GM23338 (cell line): Measurements from ENCODE around the gene SLC5A12.

ENCODE experiments used
- CREB1 ChIP-seq: fragments of 250-450 bp; sonication (Bioruptor Pico); IDR thresholded peaks from 2 replicates; pipeline ENCODE4 v1.5.0; 2020; ENCODE audit warnings: low read depth, mild to moderate bottlenecking, moderate library complexity
- CTCF ChIP-seq, 2 experiments: fragments of 200-600 bp in 1 of 2; sonication (generic) in 1 of 2; conservative IDR thresholded peaks; 2 replicates each; pipeline versions ENCODE4 v1.5.1 to v1.6.1; 2016 to 2017; ENCODE audit warnings: antibody characterized with exemption in 2 of 2, low read depth in 2 of 2, mild to moderate bottlenecking in 2 of 2, moderate library complexity in 1 of 2
- ETS1 ChIP-seq: IDR thresholded peaks from 2 replicates; pipeline ENCODE4 v1.6.1; 2016; ENCODE audit warnings: antibody characterized with exemption
- EZH2 ChIP-seq: fragments of 200-600 bp; sonication (generic); IDR thresholded peaks from one replicate; pipeline ENCODE4 v1.8.0; 2017; ENCODE audit warnings: antibody characterized with exemption, mild to moderate bottlenecking, low read depth; ENCODE audit not compliant: unreplicated experiment
- EZH2phosphoT487 ChIP-seq: fragments of 200-600 bp; sonication (generic); IDR thresholded peaks from one replicate; pipeline ENCODE4 v1.8.1; 2018; ENCODE audit warnings: antibody characterized with exemption; ENCODE audit not compliant: unreplicated experiment
- JUNB ChIP-seq: IDR thresholded peaks from one replicate; pipeline ENCODE4 v1.6.1; 2016; ENCODE audit warnings: antibody characterized with exemption; ENCODE audit not compliant: unreplicated experiment
- NANOG ChIP-seq: IDR thresholded peaks from 2 replicates; pipeline ENCODE4 v1.6.1; 2016; ENCODE audit warnings: antibody characterized with exemption, borderline replicate concordance
- POLR2AphosphoS5 ChIP-seq: IDR thresholded peaks from 2 replicates; pipeline ENCODE4 v1.6.1; 2016; ENCODE audit warnings: antibody characterized with exemption, low read depth
- REST ChIP-seq: IDR thresholded peaks from one replicate; pipeline ENCODE4 v1.6.1; 2018; ENCODE audit warnings: antibody characterized with exemption; ENCODE audit not compliant: unreplicated experiment
- STAT1 ChIP-seq: IDR thresholded peaks from one replicate; pipeline ENCODE4 v1.6.1; 2016; ENCODE audit warnings: antibody characterized with exemption; ENCODE audit not compliant: unreplicated experiment
- ZNF114 ChIP-seq: fragments of 250-450 bp; sonication (Bioruptor Pico); IDR thresholded peaks from 2 replicates; pipeline ENCODE4 v1.5.0; 2020; ENCODE audit warnings: mild to moderate bottlenecking, moderate library complexity
- ZNF331 ChIP-seq: fragments of 250-450 bp; sonication (Bioruptor Pico); IDR thresholded peaks from 2 replicates; pipeline ENCODE4 v1.5.0; 2020; ENCODE audit warnings: low read depth, mild to moderate bottlenecking, moderate library complexity
- ZNF462 ChIP-seq: fragments of 250-450 bp; sonication (Bioruptor Pico); IDR thresholded peaks from 2 replicates; pipeline ENCODE4 v1.5.0; 2020; ENCODE audit warnings: mild to moderate bottlenecking, moderate library complexity

GRCh38 chr11:26632691-26633159 lies 89.1 kb downstream of the SLC5A12 start:
- TF ChIP-seq CTCF (conservative IDR thresholded peaks at IDR 0.05; ENCODE audit: low read depth in 2 of 2) (no peak), REST (no peak), EZH2phosphoT487 (no peak), POLR2AphosphoS5 (no peak), EZH2 (no peak), ETS1 (no peak), CREB1 (CRISPR knock-in tag) (no peak), JUNB (no peak), STAT1 (no peak), ZNF462 (CRISPR knock-in tag) (no peak), ZNF114 (no peak), NANOG (no peak), ZNF331 (CRISPR knock-in tag) (no peak)
